GM04503 (cell line): ENCODE measurements around the gene TP53BP2.
"Not testable (repeated sequence)": the region's sequence is repeated elsewhere in the genome, so short reads cannot be mapped to it uniquely, and the experiment has no call there.

Experiments used
- DNase-seq: peaks from one replicate; pipeline ENCODE4 v3.0.0-alpha.2; 2012; ENCODE audit warnings: low read depth

TP53BP2 gene

DNA sequence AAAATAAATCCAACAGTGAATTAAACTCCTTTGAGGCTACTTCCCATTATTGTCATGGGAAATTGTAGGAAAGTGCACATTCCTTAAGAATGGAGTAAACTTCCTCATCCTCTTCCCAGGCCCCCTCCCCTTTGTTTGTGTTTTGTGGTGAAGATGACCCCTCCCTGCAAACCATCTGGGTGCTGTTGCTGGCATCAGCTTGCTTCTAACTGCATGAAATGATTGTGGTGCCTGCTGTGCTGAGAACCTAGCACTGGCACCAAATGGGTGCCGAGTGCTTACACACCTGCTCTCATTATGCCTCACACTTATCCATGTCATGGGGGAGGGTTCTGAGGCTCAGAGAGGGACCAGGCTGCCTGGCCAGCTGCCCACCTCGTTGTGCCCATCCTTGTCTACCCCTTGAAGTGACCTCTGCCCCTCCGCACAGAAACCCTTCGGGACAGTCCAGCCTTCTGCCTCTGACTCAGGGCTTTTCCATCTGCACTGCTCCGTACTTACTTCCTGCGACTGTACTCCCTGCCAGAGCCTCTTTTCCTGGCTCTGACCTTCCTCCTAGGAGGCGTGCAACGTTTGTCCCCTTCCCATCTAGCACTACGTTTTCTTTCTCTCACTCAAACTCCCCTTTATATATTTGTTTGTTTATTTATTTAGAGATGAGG, 102.8 kb downstream of the TP53BP2 start:
- no peak for DNase-seq

GRCh38 chr1:223741861-223742260, 103.9 kb downstream of the TP53BP2 start:
- no peak for DNase-seq

DNA sequence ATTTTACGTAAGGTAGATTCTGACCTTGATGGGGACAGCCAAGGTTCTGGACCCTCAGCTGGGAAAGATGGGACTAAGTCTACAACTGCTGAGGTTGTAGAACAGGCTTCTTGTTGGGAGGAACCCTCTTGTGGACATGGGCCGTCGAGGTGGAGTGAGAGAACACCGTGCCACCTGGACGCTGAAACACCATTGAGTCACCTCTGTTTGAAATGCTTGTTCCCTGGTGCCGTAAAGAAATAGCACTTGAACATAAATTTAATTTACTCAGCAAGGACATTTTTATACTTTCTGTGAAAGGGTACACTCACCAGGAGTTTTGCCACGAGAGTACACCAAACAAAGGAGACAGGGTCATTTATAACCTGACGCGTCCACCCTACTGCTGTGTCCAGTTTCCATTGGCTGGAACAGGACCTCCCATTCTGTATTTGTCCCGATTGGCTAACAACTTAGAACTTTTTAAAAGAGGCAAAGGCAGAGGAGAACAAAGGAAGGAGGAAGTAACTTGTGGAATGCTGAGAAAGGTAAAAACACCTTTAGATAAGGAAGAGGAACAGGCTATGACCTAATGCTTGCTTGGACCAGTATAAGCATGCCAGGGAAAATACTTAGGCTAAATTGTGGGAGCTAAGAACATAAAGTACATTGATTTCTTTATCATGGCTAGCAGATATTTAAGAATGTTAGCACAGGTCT, 105.6 kb downstream of the TP53BP2 start:
- not testable (repeated sequence) for DNase-seq

GRCh38 chr1:223739366-223740037, 106.2 kb downstream of the TP53BP2 start:
- DNase-seq = no peak

DNA sequence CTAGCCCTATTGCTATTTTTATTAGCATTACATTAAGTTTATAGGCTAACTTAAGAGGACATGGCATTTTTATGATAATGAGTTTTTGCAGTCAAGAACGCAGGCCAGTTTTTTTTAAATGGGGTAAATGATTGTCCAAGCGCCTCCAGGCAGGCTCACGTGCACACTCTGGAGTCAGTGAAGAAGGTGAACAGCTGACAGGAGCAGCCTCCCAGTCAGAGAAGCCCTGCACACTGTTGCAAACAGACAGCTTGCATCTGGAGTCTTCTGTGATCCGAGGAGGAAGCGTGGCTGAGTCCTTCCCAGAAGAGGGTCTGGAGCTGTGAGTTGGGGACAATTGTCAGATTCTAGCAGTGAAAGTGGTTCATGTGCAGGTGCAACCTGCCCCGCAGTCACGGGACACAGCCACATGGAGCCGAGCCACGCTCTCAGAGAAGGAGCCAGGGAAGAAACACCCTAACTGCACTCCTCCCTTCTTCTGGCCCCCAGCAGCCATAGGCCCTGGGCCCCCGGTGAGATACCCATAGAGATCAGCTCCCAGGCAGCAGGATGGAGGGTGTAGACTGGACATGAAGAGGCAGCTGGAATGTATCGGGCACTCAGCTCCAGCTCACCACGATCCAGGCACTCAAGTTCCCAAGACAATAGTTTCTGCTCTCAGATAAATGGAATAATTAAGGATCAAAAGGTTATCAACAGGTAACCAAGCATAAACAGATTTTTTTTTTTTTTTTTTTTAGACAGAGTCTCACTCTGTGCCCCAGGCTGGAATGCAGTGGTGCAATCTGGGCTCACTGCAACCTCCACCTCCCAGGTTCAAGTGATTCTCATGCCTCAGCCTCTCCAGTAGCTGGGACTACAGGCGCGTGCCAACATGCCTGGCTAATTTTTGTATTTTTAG, 107.0 kb downstream of the TP53BP2 start:
- no peak for DNase-seq

GRCh38 chr1:223737342-223737741, 108.4 kb downstream of the TP53BP2 start:
- DNase-seq = no peak

DNA sequence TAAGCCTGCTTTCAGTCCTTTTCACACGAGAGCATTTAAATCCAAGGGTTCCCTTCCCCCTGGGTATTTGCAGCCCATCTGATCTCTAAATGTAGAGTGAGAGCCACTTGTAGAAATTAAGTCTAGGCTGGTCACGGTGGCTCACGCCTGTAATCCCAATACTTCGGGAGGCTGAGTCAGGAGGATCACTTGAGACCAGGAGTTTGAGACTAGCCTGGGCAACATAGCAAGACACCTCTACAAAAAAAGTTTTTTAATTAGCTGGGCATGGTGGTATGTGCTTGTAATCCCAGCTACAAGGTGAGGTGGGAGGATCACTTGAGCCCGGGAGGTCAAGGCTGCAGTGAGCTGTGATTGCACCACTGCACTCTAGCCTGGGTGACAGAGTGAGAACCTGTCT, 109.1 kb downstream of the TP53BP2 start:
- not testable (repeated sequence) for DNase-seq

- no peak for DNase-seq
Measured at GRCh38 chr1:223733898-223734852, 111.6 kb downstream of the TP53BP2 start.

DNA sequence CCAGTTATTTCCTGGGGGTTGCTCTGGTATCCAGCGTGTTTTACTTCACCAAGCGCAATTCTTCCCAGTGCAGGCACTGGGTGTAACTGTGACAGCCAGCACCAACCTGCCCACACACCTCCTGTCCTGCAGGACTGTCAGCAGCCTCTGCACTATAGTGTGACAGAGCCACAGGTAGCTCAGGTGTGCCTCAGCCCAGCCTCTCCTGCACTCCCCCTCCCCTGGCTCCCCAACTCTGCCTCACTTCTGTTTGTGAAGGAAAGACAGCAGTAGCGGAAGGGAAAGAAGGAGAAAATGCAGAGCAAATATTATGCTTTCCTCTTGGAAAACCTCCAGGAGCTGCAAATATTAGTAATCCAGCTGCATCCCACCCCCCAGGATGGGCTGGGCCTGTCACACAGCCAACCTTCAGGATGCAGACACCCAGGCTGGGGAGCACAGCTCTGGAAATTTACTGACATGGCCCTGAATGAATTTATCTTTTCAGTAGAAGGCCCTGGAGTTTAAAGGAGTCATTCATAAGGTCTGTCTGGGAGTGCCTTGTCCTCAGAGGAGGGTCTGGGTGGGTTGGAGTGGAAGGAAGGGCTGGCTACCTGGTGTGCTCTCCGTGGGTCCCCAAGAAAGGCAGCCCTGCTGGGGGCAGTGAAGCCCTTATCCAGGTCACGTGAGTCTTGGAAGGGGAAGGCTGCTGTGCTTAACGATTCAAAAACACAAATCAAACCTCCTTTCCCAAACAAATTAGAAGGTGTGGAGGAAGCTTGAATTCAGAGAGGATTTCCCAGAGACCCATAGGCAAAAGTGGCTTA, 112.6 kb downstream of the TP53BP2 start:
- no peak for DNase-seq

DNA sequence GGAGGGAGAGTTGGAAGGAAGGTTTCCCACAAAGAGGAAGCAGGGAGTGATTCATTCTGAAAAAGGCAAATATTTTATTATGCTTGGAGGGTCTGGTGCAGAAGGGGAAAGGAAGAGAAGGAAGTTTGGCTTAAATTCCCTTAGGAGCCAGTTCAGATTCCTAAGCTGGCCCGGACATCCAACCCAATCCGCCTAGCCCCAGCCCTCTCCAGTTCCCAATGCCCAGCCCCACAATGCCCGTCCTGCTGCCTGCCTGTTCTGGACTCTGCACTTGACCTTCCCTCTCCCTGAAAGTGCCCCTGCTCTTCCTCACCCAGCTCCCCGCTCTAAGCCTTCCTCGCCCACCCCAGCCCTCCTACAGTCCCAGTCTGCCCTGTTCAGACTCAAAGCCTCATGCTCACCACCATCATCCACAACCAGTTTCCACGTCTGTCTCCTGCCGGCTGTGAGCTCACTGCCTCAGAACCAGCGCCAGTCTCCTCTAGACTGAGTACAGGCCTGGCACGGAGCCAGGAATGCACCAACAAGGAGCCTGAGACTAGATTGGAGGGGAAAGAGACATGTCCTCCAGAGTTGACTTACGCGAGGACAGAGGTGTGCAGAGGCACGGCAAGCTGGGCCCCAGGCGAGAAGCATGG, 114.5 kb downstream of the TP53BP2 start:
- no peak for DNase-seq

DNA sequence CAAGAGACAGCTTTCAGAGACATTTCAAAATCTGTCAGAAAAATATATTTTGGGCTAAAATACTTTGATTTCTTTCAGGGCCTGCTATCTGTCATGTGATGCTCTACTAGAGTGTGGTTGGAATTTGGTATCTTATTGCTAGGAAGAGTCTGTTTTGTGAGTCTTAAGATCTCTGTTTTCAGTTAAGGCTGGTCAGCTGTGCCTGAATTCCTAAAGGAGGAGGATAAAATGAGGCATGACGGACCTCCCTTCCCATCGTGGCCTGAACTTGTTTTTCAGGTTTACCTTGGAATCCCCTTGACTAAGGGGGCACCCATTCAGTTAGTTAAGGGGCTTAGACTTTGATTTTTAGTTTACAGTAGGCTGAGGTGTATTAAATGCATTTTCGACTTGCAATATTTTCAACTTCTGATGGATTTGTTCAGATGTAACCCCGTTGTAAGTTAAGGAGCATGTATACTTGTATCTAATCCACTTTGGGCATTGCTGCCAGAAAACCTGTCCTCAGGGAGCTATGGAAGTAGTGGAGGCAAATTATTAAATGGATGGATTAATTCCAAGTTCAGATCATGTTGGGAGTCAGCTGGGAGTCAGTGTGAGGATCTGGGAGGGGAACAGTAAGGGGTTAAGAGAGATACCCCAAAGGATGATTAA, 115.1 kb downstream of the TP53BP2 start:
- DNase-seq = no peak

DNA sequence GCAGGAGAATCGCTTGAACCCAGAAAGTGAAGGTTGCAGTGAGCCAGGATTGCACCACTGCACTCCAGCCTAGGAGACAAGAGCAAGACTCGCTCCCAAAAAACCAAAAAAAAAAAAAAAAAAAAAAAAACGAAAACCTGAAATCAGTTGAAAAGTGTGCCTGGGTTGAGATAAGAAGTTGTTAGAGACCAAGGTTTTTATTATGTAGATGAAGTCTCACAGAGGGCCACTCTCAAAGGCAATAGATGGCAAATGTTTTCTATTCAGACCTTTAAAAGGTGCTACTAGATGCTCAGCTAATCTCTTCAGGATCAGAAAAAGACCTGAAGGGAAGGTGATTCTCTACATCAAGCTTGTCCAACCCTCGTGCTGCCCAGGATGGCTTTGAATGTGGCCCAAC, 115.8 kb downstream of the TP53BP2 start:
- DNase-seq = no peak
